HG03135 (cell line): Measurements from ENCODE around the gene MXRA5.
"Not testable (repeated sequence)": the region's sequence is repeated elsewhere in the genome, so short reads cannot be mapped to it uniquely, and the experiment has no call there.

Experiments
- ATAC-seq: cut with Tn5 transposase; IDR thresholded peaks from one replicate; pipeline ENCODE4 v1.9.1; 2021; ENCODE audit warnings: mild to moderate bottlenecking, moderate library complexity; ENCODE audit not compliant: unreplicated experiment

MXRA5 gene

DNA sequence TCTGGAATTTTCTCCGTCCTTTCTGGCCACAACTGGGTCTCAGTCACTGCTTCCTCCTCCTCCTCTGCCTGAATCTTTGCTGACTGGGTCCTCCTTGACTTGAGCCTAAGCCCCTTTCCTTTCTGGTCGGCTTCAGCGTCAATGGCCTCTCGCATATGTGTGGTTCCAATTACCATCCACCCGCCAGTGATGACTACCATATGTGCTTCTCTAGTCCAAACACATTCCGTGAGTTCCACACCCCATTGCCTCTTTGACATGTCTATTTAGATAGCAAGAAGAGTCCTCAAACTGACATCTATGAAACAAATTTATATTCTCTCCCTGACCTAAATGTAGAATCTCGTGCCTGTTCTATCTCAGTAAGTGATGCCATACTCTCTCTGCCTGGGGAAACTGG is 19.8 kb downstream of the MXRA5 start:
- ATAC-seq: no peak

DNA sequence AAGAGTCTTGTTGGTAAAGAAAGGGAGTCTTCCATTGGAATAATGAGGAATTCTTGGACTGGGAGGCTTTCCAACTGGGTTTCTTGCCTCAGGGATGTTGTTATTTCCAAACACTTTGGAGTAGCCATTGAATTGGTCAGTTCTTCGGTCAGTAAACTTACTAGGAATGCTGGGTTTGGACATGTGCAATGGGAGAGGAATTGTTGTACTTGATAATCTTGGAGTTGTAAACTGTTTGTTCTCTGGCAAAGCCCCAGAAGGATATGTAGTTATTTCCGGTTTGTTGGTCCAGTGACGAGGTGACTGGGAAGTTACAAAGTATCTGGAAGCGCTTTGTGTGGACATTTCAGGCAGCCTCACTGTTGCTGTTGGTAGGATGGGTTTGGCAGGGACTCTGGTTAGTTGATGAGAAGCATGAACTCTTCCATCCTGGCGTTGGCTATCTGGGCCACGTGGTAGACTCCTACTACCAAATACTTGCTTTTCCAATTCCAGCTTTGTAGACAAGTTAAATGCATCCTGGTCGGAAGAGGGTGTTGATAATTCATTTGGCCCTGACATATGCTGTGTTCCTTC is 25.9 kb downstream of the MXRA5 start:
- no peak for ATAC-seq

DNA sequence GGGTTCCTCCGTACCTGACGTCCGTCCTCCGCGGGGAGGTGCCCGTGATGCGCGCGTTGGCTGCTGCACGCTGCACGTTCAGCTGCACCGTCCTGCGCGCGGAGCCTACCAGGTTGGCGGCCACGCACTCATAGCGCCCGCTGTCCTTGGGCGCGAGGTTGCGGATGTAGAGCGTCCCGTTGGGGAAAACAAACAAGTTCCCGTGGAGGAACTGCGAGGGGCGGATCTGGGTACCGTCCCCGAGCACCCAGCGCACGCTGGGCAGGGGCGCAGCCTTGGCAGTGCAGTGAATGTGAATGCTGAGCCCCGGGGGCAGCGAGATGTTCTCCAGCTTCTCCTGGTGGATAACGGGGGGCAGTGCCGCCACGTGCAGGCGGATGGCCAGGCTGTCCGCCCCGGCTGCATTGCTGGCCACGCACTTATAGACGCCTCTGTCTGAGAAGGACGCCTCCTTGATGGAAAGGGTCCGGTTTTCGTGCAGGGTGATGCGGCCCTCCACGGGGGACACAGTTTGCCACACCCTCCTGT is 29.2 kb downstream of the MXRA5 start:
- ATAC-seq: no peak

- no peak for ATAC-seq
These were observed 34.3 kb downstream of the MXRA5 start for GRCh38 chrX:3312109-3312508.

DNA sequence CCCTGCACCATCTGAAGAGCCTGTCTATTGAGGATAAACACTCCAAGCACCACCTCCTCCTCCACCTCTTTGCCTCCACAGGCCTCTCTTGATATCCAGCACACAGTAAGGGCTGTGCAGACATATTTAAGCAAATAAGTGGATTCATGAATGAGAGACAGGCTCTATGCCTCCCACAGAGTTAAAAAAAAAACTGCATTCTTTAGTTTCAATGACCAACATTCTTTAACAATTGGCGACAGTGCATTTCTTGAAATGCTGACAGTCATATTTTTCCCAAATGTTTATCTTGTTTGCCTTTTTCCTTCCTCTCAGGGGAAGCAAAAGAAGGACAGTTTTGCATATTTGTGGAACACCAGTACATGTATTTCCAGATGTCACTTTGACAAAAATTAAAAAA is 38.6 kb downstream of the MXRA5 start:
- no peak for ATAC-seq

DNA sequence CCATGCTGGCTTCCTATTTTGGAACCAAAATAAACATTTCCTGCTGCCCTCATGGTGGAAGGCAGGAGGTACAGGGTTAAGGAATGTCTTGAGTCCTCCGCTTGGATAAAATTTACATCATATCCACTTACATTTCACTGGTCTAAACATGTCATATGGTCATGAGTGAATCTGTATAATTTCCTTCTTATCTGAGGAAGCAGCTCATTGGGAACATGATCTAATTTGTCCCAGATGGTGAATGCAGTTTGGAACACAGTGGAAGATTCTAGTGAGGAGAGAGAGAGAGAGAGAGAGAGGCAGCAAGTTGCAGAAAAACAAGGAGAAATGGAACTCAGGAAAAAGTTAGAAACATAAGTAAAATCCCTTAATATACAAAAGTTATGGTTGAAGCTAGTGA is 46.8 kb downstream of the MXRA5 start:
- no peak for ATAC-seq

- ATAC-seq: no peak
These were observed 50.7 kb downstream of the MXRA5 start for GRCh38 chrX:3295731-3296130.

- ATAC-seq: no peak
These were observed 53.2 kb downstream of the MXRA5 start for GRCh38 chrX:3293251-3293650.

DNA sequence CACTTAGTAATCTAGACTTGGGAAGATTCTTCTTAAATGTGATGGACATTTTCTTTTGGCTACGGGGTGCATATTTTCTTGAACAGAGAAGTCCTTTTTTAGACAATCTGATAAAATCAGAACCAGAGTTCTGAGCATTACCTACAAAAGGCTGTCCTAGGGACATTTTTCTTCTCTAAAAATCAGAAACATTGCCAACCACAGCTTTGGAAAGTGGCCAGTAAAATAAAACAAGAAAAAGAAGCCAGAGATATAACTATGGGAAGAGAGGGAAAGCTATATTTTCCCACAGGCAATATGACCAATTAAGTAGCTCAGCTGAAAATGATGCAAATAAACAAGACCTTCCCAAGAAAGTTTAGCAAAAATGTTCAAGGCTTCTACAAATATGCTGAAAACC is 55.9 kb downstream of the MXRA5 start:
- no peak for ATAC-seq

GRCh38 chrX:3286196-3286945 is 60.1 kb downstream of the MXRA5 start:
- ATAC-seq: no peak

GRCh38 chrX:3280706-3281105 is 65.7 kb downstream of the MXRA5 start:
- no peak for ATAC-seq

GRCh38 chrX:3273668-3274067 is 72.8 kb downstream of the MXRA5 start:
- not testable (repeated sequence) for ATAC-seq

GRCh38 chrX:3271834-3272186 is 74.6 kb downstream of the MXRA5 start:
- ATAC-seq: no peak

- no peak for ATAC-seq
These were observed 75.1 kb downstream of the MXRA5 start for GRCh38 chrX:3271183-3271833.

GRCh38 chrX:3268829-3269228 is 77.6 kb downstream of the MXRA5 start:
- no peak for ATAC-seq

DNA sequence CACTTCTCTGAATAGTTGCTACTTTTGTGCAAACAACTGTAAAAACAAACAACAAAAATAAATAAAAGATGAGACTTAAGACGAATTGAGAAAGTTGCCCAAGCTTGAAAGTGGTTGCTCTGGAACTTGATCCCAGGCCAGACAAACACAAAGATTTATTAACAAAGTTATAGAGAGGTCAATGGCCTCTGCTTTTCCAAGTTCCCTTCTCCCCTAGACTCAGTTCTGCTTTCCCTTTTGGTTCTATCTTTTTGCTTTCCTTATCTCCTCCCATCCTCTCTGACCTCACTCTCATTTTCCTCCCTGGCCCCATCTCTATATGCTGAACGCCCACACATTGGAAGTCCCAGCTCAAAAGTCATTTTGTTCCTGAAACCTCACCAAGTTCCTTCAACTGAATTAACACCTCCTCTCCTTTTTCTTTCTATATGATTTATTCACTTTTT is 82.7 kb downstream of the MXRA5 start:
- no peak for ATAC-seq

- no peak for ATAC-seq
These were observed 83.6 kb downstream of the MXRA5 start for GRCh38 chrX:3262901-3263300.
